Esophagus (tissue), 2 donors: ENCODE results near the gene MFN2. TPM values are rescaled to one million over a fixed set of nuclear protein-coding genes. Genes with fewer than 3 reads are reported as not detected.
"Not testable (repeated sequence)": the region's sequence is repeated elsewhere in the genome, so short reads cannot be mapped to it uniquely, and the experiment has no call there.

Experiments
- H3K27ac ChIP-seq, 2 donors: one replicate each; pipeline ENCODE4 v1.5.1; 2013; ENCODE audit warnings: low read depth in 2 of 2, mild to moderate bottlenecking in 2 of 2, inconsistent platforms in 1 of 2, low read length in 1 of 2, moderate library complexity in 1 of 2
- H3K27me3 ChIP-seq, 2 donors: one replicate each; pipeline ENCODE4 v1.6.1; 2013; ENCODE audit warnings: low read length in 2 of 2, control low read depth in 1 of 2, mild to moderate bottlenecking in 1 of 2; ENCODE audit not compliant: insufficient read depth in 2 of 2, control insufficient read depth in 1 of 2
- H3K36me3 ChIP-seq, 2 donors: one replicate each; pipeline ENCODE4 v1.6.1; 2013; ENCODE audit warnings: low read length in 1 of 2; ENCODE audit not compliant: control insufficient read depth in 2 of 2, insufficient read depth in 2 of 2
- H3K4me1 ChIP-seq, 2 donors: one replicate each; pipeline ENCODE4 v1.6.1; 2013; ENCODE audit warnings: low read length in 1 of 2; ENCODE audit not compliant: control insufficient read depth in 2 of 2, insufficient read depth in 2 of 2
- H3K4me3 ChIP-seq, 2 donors: one replicate each; pipeline ENCODE4 v1.5.1; 2013; ENCODE audit warnings: low read length in 2 of 2, mild to moderate bottlenecking in 2 of 2, low read depth in 1 of 2, moderate library complexity in 1 of 2
- H3K9me3 ChIP-seq, 2 donors: one replicate each; pipeline ENCODE4 v1.6.1; 2013; ENCODE audit warnings: mild to moderate bottlenecking in 2 of 2, low read depth in 1 of 2, low read length in 1 of 2, moderate library complexity in 1 of 2; ENCODE audit not compliant: control insufficient read depth in 2 of 2, insufficient read depth in 1 of 2
- WGBS, 2 donors: extraction: QIAGEN DNeasy Blood & Tissue Kit; methylation state at CpG; one replicate each; pipeline ENCODE4 v1.1.7; 2013; 5-methylcytosine and 5-hydroxymethylcytosine counted together
- polyA plus RNA-seq, 2 donors: library from polyadenylated mRNA; stranded (reverse); fragments of 200-250 nt; gene quantifications; one replicate each; pipeline ENCODE4 v1.2.3, GENCODE V29; 2013
- donor health status: healthy with polysubstance abuse.
- donor health status: Bipolar disorder and iron deficiency.

Gene MFN2
- polyA plus RNA-seq = 10 to 100 TPM; 31.8 to 50.7 TPM

DNA sequence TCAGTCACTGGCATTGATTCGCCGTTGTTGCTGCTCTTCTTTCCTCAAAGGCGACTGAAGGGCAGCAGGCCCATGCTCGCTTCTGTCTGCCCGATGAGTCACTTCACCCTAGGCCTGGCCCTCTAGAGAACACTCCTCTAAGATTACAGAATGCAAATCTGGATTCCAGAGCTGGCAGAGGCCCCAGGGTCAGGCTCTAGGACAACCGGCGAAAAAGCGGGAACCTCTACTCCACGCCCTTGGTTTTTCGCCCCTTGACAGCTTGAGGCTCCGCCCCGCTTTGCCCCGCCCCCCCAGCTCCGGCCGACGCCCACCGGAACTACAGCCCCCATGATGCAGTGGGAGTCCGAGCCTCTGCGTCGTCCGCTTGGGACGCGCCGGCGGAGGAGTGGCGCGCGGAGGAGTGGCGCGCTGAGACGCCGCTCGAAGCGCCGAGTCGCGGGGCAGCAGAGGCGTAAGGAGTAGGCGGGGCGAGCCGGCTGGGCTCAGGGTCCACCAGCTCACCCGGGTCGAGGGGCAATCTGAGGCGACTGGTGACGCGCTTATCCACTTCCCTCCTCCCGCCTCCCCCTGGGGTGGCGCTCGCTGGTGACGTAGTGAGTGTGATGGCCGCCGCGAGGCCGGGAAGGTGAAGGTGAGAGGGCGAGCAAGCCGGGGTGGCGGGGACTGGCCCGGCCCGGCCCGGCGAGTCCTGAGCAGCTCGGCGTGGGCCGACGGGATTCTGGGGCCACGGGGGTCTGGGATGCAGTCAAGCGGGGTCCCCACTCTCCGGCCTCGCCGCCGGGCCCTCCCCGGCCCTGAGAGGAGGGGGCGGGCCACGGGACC is at the start of gene MFN2:
MFN2 (plus strand) TSS at position 594 of the 825 bp plus-strand sequence. CDS start 8,725 bp downstream, outside the sequence.
- Histone ChIP-seq H3K4me1 (peaks cover 7 to 8% of the 10 kb centered on the region in 2 donors), H3K27ac (peak within 1 kb of the TSS; percentile 97 to 98), H3K9me3 (no peaks in the 10 kb centered on the region), H3K27me3 (no peaks in the 10 kb centered on the region), H3K4me3 (peak within 1 kb of the TSS; percentile 73 to 96), H3K36me3 (peaks cover 5 to 15% of the 10 kb centered on the region in 2 donors)
- 0% methylated on average over 59 to 74 of the region's 74 CpGs for WGBS, 2 donors

DNA sequence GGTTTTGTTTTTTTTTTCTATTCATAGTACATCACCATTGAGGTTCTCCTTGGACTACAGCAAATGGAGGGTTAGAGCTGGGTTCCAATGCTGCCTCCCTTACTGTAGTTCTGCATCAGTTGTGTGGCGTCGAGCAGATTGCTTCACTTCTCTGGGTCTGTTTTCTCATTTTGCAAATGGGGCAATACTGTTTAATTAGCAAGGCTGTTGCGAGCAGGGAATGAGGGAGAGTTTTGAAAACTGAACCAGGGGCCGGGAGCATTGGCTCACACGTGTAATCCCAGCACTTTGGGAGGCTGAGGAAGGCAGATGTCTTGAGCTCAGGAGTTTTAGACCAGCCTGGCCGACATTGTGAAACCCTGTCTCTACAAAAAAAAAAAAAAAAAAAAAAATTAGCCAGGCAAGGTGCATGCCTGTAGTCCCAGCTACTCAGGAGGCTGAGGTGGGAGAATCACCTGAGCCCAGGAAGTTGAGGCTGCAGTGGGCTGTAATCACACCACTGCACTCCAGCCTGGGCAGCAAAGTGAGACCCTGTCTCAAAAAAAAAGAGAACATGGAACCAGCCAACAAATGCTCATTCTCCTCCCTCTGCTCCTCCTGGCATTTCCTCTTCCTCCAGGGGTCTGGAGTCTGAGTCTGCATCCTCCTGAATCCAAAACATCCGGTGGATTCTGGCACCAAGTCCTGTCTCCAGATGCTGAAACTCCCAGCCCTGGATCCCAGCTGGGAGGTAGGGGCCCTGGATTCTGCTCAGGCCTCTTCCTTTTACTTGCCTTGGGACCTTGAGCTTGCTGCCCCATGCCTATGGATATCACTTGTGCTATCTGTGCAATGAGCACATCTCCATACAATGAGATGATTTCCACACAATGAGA is 49.4 kb upstream of the MFN2 start:
- Histone ChIP-seq H3K4me3 (no peak overlapping the region), H3K9me3 (no peaks in the 10 kb centered on the region), H3K27ac (no peak overlapping the region), H3K36me3 (no peaks in the 10 kb centered on the region), H3K27me3 (no peaks in the 10 kb centered on the region), H3K4me1 (peaks cover 0 to 2% of the 10 kb centered on the region in 2 donors)
- 58 to 60% methylated on average over 7 of the region's 7 CpGs for WGBS, 2 donors

DNA sequence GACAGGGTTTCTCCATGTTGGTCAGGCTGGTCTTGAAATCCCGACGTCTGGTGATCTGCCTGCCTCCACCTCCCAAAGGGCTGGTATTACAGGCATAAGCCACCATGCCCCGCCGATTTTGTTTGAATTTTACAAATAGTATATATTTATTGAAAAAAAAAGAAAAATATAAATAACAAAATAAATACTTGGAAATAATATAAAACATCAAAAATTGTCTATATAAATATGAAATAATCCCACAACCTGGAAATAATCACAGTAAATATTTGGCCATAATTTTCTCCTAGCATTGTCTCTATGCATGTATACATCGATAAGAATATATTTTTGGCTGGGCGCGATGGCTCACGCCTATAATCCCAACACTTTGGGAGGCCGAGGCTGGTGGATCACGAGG is 48.4 kb upstream of the MFN2 start:
- Histone ChIP-seq H3K4me1 (peaks cover 0 to 2% of the 10 kb centered on the region in 2 donors), H3K36me3 (no peaks in the 10 kb centered on the region), H3K9me3 (no peaks in the 10 kb centered on the region), H3K27me3 (no peaks in the 10 kb centered on the region), H3K27ac (no peak overlapping the region), H3K4me3 (no peak overlapping the region)
- 90 to 92% methylated on average over 10 of the region's 10 CpGs for WGBS, 2 donors

DNA sequence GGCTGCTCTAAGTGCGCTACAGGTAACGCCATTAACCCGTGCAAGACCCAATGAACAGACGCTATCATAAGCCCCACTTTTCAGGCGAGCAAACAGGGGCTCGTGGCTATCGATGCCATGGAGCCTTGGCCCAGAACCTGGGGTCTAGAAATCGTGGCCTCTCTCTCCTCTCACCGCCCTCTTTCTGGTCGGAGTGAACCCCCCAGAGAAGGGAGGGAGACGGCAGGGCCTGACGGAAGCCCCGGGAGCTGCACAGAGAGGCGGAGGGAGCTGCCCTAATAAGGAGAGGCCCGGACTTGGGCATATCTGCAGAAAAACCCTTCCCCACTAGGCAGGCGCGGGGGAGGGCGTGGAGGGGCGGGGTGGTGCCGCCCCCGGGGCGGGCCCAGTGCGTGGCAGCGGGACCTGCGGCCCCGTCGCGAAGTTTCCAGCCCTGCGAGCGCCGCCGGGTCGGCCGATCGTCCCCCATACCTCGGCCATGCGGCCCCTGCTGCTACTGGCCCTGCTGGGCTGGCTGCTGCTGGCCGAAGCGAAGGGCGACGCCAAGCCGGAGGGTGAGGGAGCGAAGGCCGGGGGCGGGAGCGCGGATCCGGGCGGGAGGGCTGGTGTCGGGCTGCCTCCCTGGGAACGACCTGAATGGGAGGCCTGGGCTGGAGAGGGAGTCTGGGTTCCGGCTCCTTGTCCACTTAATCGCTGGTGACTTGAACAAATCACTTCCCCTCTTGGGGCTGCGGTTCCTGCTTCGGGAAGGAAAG is 45.8 kb upstream of the MFN2 start, which contains the start of gene PLOD1:
PLOD1 (plus strand) TSS at position 416 of the 755 bp plus-strand sequence; CDS start at position 479, 63 bp downstream.
- WGBS, 2 donors = 0 to 1% methylated on average over 37 to 55 of the region's 55 CpGs
- Histone ChIP-seq H3K27me3 (no peaks in the 10 kb centered on the region), H3K36me3 (peaks cover 0 to 3% of the 10 kb centered on the region in 2 donors), H3K4me3 (peak within 1 kb of the TSS; percentile 80 to 88), H3K9me3 (no peaks in the 10 kb centered on the region), H3K27ac (peak within 1 kb of the TSS; percentile 85 to 87), H3K4me1 (peaks cover 2% of the 10 kb centered on the region in 2 donors)

DNA sequence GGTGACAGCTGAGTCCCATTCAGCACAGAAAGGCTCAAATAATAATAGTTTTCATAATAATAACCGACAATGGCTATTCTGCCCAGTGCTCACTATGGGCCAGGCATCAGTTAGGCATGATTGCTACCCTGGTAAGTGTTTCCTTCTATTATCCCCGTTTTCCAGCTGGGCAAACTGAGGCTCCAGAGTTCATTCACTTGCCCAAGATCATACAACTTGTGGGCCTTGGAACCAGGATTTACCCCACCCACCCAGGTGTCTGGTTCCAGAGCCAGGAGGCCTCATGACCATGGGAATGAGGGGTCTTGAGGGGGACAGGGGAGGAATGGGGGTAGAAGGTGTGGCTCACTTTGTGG is 45.2 kb upstream of the MFN2 start:
- Histone ChIP-seq H3K4me3 (peak overlapping the region; percentile 80 to 88), H3K36me3 (peaks cover 0 to 3% of the 10 kb centered on the region in 2 donors), H3K4me1 (peaks cover 0 to 2% of the 10 kb centered on the region in 2 donors), H3K27ac (peak overlapping the region; percentile 85 to 87), H3K27me3 (no peaks in the 10 kb centered on the region), H3K9me3 (no peaks in the 10 kb centered on the region)
- 4 to 5% methylated on average over 2 of the region's 2 CpGs for WGBS, 2 donors

DNA sequence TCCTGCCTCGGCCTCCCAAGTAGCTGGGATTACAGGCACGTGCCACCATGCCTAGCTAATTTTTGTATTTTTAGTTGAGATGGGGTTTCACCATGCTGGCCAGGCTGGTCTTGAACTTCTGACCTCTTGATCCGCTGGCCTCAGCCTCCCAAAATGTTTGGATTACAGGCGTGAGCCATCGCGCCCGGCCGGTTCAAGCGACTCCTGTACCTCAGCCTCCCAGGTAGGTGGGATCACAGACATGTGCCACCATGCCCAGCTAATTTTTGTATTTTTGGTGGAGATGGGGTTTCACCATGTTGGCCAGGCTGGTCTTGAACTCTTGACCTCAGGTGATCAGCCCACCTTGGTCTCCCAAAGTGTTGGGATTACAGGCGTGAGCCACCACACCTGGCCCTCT is 44.5 kb upstream of the MFN2 start:
- not testable (repeated sequence) for H3K36me3 ChIP-seq, H3K9me3 ChIP-seq, H3K4me1 ChIP-seq, H3K27ac ChIP-seq, H3K27me3 ChIP-seq, H3K4me3 ChIP-seq
- WGBS, 2 donors = 89 to 90% methylated on average over 10 of the region's 10 CpGs

DNA sequence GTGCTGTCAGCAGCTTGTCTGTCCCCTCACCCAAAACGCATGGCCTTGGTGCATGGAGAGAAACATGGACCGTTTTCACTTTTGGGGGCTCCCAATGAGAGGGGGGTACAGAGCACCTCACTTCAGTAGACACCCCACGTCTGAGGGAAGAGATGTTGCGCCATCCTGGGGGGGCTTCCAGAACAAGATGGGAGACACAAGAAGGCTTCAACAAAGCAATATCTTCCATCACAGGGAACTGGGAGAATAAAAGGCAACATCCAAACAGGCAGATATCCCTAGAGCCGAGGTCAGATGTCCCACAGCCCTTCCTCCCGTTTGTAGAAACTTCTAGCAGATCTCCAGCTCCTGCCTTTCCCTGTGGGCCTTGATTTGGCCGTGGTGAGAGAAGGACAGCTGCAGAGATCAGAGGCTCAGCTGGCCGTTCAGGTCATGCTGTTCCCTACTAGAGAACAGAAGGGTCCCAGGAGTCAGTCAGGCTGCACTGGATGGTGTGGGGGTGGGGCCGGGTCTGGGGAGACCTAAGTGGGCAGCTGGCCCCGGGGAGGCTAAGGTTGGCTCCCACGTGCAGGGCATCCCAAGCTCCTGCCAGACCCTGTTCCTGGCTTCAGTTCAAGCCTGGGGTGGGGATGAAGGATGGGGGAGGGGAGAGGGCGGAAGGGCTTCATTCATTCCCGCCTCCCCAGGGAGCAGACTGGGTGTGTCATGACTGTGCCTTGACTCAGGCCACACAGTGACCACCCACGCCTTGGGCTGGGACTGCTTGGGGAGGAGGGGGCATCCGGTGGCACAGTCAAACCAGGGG is 41.3 kb upstream of the MFN2 start:
- peaks cover 0 to 3% of the 10 kb centered on the region in 2 donors for H3K36me3 ChIP-seq
- no peak overlapping the region for H3K27ac ChIP-seq
- no peaks in the 10 kb centered on the region for H3K9me3 ChIP-seq
- H3K4me1 ChIP-seq = peaks cover 0 to 4% of the 10 kb centered on the region in 2 donors
- H3K27me3 ChIP-seq = no peaks in the 10 kb centered on the region
- H3K4me3 ChIP-seq = no peak overlapping the region
- WGBS, 2 donors = 66 to 70% methylated on average over 15 of the region's 15 CpGs

DNA sequence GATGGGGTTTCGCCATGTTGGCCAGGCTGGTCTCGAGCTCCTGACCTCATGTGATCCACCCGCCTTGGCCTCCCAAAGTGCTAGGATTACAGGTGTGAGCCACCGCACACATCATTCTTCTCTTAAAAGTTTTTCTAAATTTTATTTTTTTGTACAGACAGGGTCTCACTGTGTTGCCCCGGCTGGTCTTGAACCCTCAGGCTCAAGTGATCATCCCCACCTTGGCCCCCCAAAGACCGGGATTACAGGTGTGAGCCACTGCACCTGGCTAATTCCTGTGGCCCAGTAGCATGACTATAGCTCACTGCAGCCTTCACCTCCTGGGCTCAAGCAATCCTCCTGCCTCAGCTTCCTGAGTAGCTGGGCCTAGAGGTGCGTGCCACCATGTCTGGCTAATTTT is 40.5 kb upstream of the MFN2 start:
- 96 to 99% methylated on average over 7 of the region's 7 CpGs for WGBS, 2 donors
- H3K4me3 ChIP-seq, H3K27me3 ChIP-seq, H3K4me1 ChIP-seq, H3K36me3 ChIP-seq, H3K27ac ChIP-seq, H3K9me3 ChIP-seq: not testable (repeated sequence)
